GM13976 (cell line): Measurements from ENCODE around the gene THAP4.

ENCODE experiments used
- DNase-seq: peaks from one replicate; pipeline ENCODE4 v3.0.0; 2012; ENCODE audit warnings: low spot score
- in situ Hi-C: fragments of 300-500 bp; cut with MboI; formaldehyde crosslinking; loops from one replicate; pipeline ENCODE4 v1.12.0; 2022; ENCODE audit warnings: low sequenced_read_pairs, mixed read lengths, inconsistent platforms; ENCODE audit not compliant: unreplicated experiment
- TF ChIP-seq, protein P1 (sequence below): IDR thresholded peaks from 2 replicates; pipeline ENCODE4 v1.5.1; 2012; ENCODE audit warnings: borderline replicate concordance, mild to moderate bottlenecking; ENCODE audit not compliant: insufficient read depth; ENCODE audit errors: extremely low read depth, missing control alignments, control extremely low read depth

Gene THAP4

DNA sequence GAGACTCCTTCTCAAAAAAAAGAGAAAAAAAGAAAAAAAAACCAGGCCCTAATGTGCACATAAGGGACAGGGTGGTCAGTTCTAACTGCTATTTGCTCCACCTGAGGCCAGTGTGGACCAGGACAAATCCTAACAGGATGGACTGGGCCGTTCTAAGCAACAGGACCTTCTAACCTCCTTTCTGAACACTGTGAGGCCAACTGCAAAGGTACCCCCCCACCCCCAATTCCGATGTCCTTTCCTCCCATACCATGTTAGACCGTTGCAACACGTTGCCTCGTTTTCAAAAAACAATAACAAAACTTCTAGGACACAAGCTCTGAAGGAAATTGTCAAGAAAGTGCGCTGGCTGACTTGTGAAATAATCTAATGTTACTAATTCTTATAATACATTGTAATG, 1.2 kb downstream of the THAP4 start:
- no peak for DNase-seq
- TF ChIP-seq, protein P1, sequence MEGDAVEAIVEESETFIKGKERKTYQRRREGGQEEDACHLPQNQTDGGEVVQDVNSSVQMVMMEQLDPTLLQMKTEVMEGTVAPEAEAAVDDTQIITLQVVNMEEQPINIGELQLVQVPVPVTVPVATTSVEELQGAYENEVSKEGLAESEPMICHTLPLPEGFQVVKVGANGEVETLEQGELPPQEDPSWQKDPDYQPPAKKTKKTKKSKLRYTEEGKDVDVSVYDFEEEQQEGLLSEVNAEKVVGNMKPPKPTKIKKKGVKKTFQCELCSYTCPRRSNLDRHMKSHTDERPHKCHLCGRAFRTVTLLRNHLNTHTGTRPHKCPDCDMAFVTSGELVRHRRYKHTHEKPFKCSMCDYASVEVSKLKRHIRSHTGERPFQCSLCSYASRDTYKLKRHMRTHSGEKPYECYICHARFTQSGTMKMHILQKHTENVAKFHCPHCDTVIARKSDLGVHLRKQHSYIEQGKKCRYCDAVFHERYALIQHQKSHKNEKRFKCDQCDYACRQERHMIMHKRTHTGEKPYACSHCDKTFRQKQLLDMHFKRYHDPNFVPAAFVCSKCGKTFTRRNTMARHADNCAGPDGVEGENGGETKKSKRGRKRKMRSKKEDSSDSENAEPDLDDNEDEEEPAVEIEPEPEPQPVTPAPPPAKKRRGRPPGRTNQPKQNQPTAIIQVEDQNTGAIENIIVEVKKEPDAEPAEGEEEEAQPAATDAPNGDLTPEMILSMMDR, result no peak
- in situ Hi-C loops, result no loop called here

DNA sequence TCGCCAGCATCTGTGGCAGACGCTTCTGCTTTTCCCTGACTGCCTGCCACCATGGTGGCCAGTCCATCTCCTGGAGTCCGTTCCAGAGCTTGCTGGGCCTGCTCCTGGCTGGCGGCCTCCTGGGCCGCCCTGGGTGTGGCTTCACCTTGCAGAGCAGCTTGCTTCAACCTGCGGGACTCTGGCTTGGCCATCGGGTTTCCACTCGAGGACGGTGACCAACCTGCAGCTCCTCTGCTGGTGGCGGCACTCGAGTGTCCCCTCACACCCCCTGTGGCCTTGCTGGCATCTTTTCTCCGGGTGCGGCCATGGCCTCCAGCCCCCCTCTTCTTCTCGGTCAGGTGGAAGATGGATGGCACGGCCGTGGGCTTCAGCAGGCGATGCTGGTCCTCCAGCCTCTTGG, 3.4 kb downstream of the THAP4 start:
- no peak for DNase-seq
- TF ChIP-seq, protein P1, result no peak
- in situ Hi-C loops, result no loop called here

DNA sequence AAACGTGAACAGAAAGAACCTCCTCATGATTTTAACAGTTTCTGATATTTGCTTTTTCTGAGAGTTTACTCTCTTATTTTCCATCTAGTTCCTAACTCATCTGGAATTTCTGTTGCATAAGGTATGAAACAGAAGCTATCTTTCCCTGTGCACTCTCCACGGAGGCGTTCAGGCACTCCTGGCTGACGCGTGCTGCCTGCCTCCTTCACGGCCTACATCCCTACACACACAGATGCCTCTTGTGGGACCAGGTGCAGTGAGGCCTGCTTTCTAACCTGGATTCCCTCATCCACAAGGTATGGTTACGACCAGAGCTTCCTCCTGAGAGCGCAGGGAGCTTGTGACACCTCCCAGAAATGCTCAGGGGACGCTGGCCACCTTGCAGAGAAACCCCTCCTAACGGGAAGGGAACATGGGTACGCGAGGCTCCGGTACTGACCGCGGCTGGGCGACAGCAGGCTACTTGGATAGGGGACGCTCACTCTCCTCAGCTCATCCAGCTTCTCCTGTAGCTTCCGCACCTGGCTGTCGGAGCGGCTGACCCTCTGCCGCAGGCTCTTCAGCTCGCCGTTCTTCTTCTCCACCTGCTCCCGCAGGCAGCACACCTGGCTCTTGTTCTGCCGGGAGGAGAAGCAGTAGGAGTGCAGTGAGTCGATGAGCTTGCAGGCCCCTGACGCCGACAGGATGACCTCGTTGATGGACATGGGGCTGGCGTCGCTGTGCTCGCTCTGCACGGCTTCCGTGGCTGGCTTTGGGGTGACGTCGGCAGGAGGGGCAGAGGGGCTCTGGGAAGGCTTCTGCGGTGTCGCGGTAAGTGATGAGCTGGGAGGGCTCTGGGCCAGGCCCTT, 4.3 kb downstream of the THAP4 start:
- in situ Hi-C loops, result no loop called here
- DNase-seq, result no peak
- TF ChIP-seq, protein P1, result no peak

DNA sequence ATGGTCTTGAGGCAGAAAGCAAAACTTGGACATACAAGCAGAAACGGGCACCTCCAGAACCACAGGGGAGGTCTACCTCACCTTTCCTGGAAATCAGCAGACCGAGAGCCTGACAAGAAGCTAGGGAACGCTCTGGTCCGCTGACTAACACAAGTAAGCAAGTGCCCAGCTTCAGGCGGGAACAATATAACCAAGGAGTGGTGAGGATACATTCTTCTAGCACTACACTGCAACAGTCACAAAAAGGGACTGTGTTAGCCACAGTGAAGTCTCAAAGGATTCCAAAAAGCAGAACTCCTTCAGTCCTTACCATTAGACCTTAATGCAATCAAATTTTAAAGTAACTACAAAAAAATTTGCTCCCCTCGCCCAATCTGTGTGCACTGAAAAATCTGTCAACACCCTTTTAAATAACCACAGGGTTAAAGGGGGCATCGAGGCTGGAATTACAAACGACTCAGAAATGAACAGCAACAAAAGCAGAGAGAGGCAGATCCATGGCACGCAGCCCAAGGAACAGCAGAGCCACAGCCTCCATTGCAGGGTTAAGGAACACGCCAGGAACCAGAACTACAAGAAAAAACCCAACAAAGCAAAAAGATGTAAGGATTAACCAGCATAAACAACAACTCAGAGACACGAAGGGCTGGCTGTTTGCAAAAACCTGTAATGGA, 7.1 kb downstream of the THAP4 start:
- in situ Hi-C loops, result no loop called here
- TF ChIP-seq, protein P1, result no peak
- DNase-seq, result no peak

DNA sequence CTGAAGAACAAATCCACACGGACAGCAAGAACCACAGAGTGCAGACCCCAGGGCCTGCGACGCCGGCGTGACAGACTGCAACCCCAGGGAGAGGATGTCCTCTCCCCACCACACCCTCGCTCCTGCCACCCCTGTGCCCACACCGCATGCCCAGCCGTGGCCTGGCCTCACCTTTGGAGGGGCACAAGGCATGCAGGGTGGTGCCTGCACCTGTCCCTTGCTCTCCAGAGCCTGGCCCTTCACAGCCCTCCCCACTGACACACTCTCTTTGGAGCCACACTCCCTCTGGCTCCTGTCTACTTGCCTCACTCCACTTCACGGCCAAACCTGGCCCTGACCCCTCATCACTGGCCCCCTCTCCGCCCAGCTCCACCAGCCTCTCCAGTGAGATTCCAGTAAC, 9.3 kb downstream of the THAP4 start:
- TF ChIP-seq, protein P1, result no peak
- DNase-seq, result no peak
- in situ Hi-C loops, result no loop called here

DNA sequence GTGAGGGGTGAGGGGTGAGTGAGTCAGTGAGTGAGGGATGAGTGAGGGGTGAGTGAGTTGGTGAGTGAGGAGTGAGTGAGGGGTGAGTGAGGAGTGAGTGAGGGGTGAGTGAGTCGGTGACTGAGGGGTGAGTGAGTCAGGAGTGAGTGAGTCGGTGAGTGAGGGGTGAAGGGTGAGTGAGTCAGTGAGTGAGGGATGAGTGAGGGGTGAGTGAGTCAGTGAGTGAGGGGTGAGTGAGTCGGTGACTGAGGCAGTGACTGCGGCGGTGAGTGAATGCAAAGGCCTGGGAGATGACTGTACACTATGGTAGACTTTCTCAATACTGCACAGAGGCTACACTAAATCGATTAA, 16.6 kb downstream of the THAP4 start:
- no peak for DNase-seq
- TF ChIP-seq, protein P1, result no peak
- in situ Hi-C loops, result no loop called here
